Keratinocyte (primary cell): ENCODE measurements around the gene CSMD2. TPM values are rescaled to one million over a fixed set of nuclear protein-coding genes. Genes with fewer than 3 reads are reported as not detected.

Source experiments
- DNase-seq: peaks from one replicate; pipeline ENCODE4 v3.0.0-alpha.2; 2011; ENCODE audit warnings: low read depth, missing footprints, low spot score
- FAIRE-seq: peaks from 2 replicates; lab custom pipeline; 2011; peaks lifted over from hg19 to GRCh38; lab: Jason Lieb, UNC
- H2AFZ ChIP-seq: 2 replicates; pipeline ENCODE4 v1.6.0; 2012; ENCODE audit warnings: low read length, control low read depth, inconsistent platforms; ENCODE audit not compliant: control insufficient read depth
- H3K27ac ChIP-seq: 2 replicates; pipeline ENCODE4 v1.5.1; 2011; ENCODE audit warnings: low read length; ENCODE audit not compliant: control insufficient read depth, insufficient read depth
- H3K27me3 ChIP-seq: 3 replicates; pipeline ENCODE4 v1.6.0; 2011; ENCODE audit warnings: low read length; ENCODE audit not compliant: control insufficient read depth, insufficient read depth; ENCODE audit errors: extremely low read depth
- H3K36me3 ChIP-seq, 2 experiments: 2 replicates in 1 of 2; 3 replicates in 1 of 2; pipeline ENCODE4 v1.5.1; 2011; ENCODE audit warnings: low read length in 2 of 2, mild to moderate bottlenecking in 1 of 2; ENCODE audit not compliant: control insufficient read depth in 2 of 2, insufficient read depth in 2 of 2; ENCODE audit errors: extremely low read depth in 1 of 2
- H3K4me1 ChIP-seq: 3 replicates; pipeline ENCODE4 v1.5.1; 2011; ENCODE audit warnings: low read length; ENCODE audit not compliant: control insufficient read depth, insufficient read depth; ENCODE audit errors: extremely low read depth
- H3K4me2 ChIP-seq: 3 replicates; pipeline ENCODE4 v1.6.0; 2011; ENCODE audit warnings: low read depth, low read length; ENCODE audit not compliant: control insufficient read depth, insufficient read depth; ENCODE audit errors: extremely low read depth
- H3K4me3 ChIP-seq, 3 experiments: fragments of 200-600 bp in 1 of 3; sonication (generic) in 1 of 3; 2 replicates in 2 of 3; 3 replicates in 1 of 3; pipeline ENCODE4 v1.5.1; 2011 to 2016; ENCODE audit warnings: low read length in 3 of 3, mild to moderate bottlenecking in 3 of 3, control low read depth in 2 of 3, inconsistent platforms in 1 of 3, low read depth in 1 of 3, mixed read lengths in 1 of 3, mixed run types in 1 of 3, moderate library complexity in 1 of 3; ENCODE audit not compliant: control insufficient read depth in 2 of 3, insufficient read depth in 2 of 3; ENCODE audit errors: extremely low read depth in 1 of 3
- H3K79me2 ChIP-seq: 2 replicates; pipeline ENCODE4 v1.6.0; 2012; ENCODE audit warnings: low read length; ENCODE audit not compliant: control insufficient read depth, insufficient read depth
- H3K9ac ChIP-seq: 3 replicates; pipeline ENCODE4 v1.6.0; 2011; ENCODE audit warnings: low read length; ENCODE audit not compliant: control insufficient read depth, insufficient read depth; ENCODE audit errors: extremely low read depth
- H3K9me1 ChIP-seq: 3 replicates; pipeline ENCODE4 v1.6.0; 2011; ENCODE audit warnings: low read length; ENCODE audit not compliant: control insufficient read depth, insufficient read depth; ENCODE audit errors: extremely low read depth
- H3K9me3 ChIP-seq: 2 replicates; pipeline ENCODE4 v1.5.1; 2012; ENCODE audit warnings: low read depth, low read length; ENCODE audit not compliant: control insufficient read depth
- H4K20me1 ChIP-seq: 3 replicates; pipeline ENCODE4 v1.6.0; 2011; ENCODE audit warnings: low read length; ENCODE audit not compliant: control insufficient read depth, insufficient read depth; ENCODE audit errors: extremely low read depth
- CTCF ChIP-seq, 3 experiments: IDR thresholded peaks in 1 of 3; conservative IDR thresholded peaks in 1 of 3; optimal IDR thresholded peaks in 1 of 3; 2 replicates in 2 of 3; 3 replicates in 1 of 3; pipeline versions ENCODE3 to v1.5.1; 2011; ENCODE audit warnings: low read length in 3 of 3, mild to moderate bottlenecking in 3 of 3, moderate library complexity in 2 of 3, control low read depth in 1 of 3, inconsistent platforms in 1 of 3; ENCODE audit not compliant: insufficient read depth in 2 of 3; ENCODE audit errors: extremely low read depth in 1 of 3
- EZH2 ChIP-seq: IDR thresholded peaks from one replicate; pipeline ENCODE4 v1.6.1; 2012; ENCODE audit warnings: inconsistent platforms, mild to moderate bottlenecking, low read length, moderate library complexity
- dilution Hi-C: fragments of 300-500 bp; cut with MboI; formaldehyde crosslinking; loops from one replicate; pipeline ENCODE4 v1.7.0; 2020; ENCODE audit warnings: low sequenced_read_pairs; ENCODE audit not compliant: extremely low pct_ligation_motif_present
- polyA plus RNA-seq, 5 experiments: library from polyadenylated mRNA; depleted of rRNA in 3 of 5; stranded (reverse) in 3 of 5; stranded (forward) in 1 of 5; unstranded in 1 of 5; fragments of >200 nt; gene quantifications; 1 replicate in 1 of 5; 2 replicates in 3 of 5; 3 replicates in 1 of 5; pipeline versions ENCODE4 v1.2.1 to v1.2.3, GENCODE V29; 2011 to 2012; ENCODE audit warnings: missing spikeins in 2 of 5, low read depth in 1 of 5, low replicate concordance in 1 of 5

CSMD2 gene
- polyA plus RNA-seq, 1 donor (not counting 4 experiments of a cell fraction or from before 2014, with no cell fraction given) = 2.0 TPM

GRCh38 chr1:33500547-33500946, 664.5 kb downstream of the CSMD2 start:
- no peaks in the 10 kb centered on the region for H4K20me1 ChIP-seq
- TF ChIP-seq CTCF (optimal IDR thresholded peaks at IDR 0.05 in 1 of 3, IDR thresholded peaks at IDR 0.05 in 1 of 3, conservative IDR thresholded peaks at IDR 0.05 in 1 of 3; ENCODE audit: extremely low read depth in 1 of 3, insufficient read depth in 2 of 3, low read length in 3 of 3) (peak in 1 of 3 experiments; percentile 8), EZH2 (no peak)
- H3K9ac ChIP-seq = no peak overlapping the region
- peaks cover 6% of the 10 kb centered on the region for H3K9me3 ChIP-seq
- H3K4me3 ChIP-seq = no peak overlapping the region
- DNase-seq (no peak), FAIRE-seq (no peak)
- H3K36me3 ChIP-seq = no peaks in the 10 kb centered on the region
- no peaks in the 10 kb centered on the region for H3K9me1 ChIP-seq
- H3K27ac ChIP-seq = no peak overlapping the region
- no peaks in the 10 kb centered on the region for H3K79me2 ChIP-seq
- peaks cover 14% of the 10 kb centered on the region for H3K4me1 ChIP-seq
- H3K4me2 ChIP-seq = no peak overlapping the region
- H3K27me3 ChIP-seq = no peaks in the 10 kb centered on the region
- dilution Hi-C loops = no loop called here
- no peak overlapping the region for H2AFZ ChIP-seq

DNA sequence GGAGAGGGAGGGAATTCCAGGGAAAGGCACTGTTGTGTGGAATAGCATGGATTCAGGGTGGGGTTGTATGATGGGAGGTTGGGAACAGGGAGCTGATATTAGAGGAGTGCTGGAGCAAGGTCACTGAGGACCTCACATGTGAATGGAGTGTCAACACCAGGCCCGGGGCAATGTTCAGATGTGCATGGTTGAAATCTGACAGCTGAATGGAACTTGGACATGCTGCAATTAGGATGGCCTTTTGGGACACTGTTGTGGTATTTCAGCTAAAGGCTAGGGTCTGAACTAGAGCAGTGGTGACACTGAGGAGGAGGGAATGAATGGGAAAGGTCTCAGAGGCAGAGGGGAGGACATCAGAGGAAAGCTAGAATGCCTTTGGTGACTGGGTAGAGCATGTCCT, 667.6 kb downstream of the CSMD2 start:
- Histone ChIP-seq H2AFZ (no peak overlapping the region), H3K4me3 (no peak overlapping the region), H3K36me3 (peaks cover 15 to 18% of the 10 kb centered on the region in 2 experiments), H3K9ac (no peak overlapping the region), H3K9me3 (peaks cover 20% of the 10 kb centered on the region), H3K27me3 (no peaks in the 10 kb centered on the region), H3K4me1 (peaks cover 3% of the 10 kb centered on the region), H3K79me2 (no peaks in the 10 kb centered on the region), H4K20me1 (no peaks in the 10 kb centered on the region), H3K9me1 (no peaks in the 10 kb centered on the region), H3K27ac (no peak overlapping the region), H3K4me2 (no peak overlapping the region)
- DNase-seq (no peak), FAIRE-seq (no peak)
- TF ChIP-seq EZH2 = no peak
- TF ChIP-seq CTCF (optimal IDR thresholded peaks at IDR 0.05 in 1 of 3, IDR thresholded peaks at IDR 0.05 in 1 of 3, conservative IDR thresholded peaks at IDR 0.05 in 1 of 3; ENCODE audit: extremely low read depth in 1 of 3, insufficient read depth in 2 of 3, low read length in 3 of 3) = no peak
- dilution Hi-C loops = no loop called here
